ENCODE data around the gene LYRM4.

- TF ChIP-seq CTCF (IDR thresholded peaks at IDR 0.05; ENCODE audit: insufficient read depth, low read length, poor library complexity, severe bottlenecking) (no peak), EZH2phosphoT487 (conservative IDR thresholded peaks at IDR 0.05; ENCODE audit: low read length) (no peak)
Measured at GRCh38 chr6:5250911-5251310, 9.8 kb downstream of the LYRM4 start.

All from SU-DHL-6 (cell line).